AG10803 (cell line): ENCODE results near the gene KMT5B.

Experiments used
- DNase-seq: peaks from one replicate; pipeline ENCODE4 v3.0.0; 2010; ENCODE audit warnings: low read depth
- H3K4me3 ChIP-seq: 2 replicates; pipeline ENCODE4 v1.5.1; 2011; ENCODE audit warnings: mild to moderate bottlenecking, low read length, control low read depth
- TF ChIP-seq, protein P1 (sequence below): conservative IDR thresholded peaks from 2 replicates; pipeline ENCODE4 v1.5.1; 2011; ENCODE audit warnings: mild to moderate bottlenecking, low read length, control low read depth, inconsistent platforms

The KMT5B gene

GRCh38 chr11:68213135-68213515, at the start of gene KMT5B:
KMT5B (minus strand) TSS chr11:68213296; CDS start chr11:68190076, 23,220 bp downstream.
- H3K4me3 ChIP-seq: peak within 1 kb of the TSS; percentile 80
- DNase-seq: peak; percentile 69
- TF ChIP-seq, protein P1, sequence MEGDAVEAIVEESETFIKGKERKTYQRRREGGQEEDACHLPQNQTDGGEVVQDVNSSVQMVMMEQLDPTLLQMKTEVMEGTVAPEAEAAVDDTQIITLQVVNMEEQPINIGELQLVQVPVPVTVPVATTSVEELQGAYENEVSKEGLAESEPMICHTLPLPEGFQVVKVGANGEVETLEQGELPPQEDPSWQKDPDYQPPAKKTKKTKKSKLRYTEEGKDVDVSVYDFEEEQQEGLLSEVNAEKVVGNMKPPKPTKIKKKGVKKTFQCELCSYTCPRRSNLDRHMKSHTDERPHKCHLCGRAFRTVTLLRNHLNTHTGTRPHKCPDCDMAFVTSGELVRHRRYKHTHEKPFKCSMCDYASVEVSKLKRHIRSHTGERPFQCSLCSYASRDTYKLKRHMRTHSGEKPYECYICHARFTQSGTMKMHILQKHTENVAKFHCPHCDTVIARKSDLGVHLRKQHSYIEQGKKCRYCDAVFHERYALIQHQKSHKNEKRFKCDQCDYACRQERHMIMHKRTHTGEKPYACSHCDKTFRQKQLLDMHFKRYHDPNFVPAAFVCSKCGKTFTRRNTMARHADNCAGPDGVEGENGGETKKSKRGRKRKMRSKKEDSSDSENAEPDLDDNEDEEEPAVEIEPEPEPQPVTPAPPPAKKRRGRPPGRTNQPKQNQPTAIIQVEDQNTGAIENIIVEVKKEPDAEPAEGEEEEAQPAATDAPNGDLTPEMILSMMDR: no peak

DNA sequence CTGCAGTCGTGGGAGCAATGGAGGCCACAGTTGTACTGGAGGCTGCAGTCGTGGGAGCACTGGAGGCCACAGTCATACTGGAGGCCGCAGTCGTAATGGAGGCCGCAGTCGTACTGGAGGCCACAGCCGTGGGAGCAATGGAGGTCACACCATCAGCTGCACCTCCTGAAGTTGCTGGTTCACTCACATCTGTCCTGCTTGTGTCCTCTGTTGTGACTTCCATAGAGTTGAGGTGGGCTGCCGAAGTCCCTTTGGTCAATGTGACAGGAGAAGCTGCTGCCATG, 49.4 kb upstream of the KMT5B start:
- no peak for DNase-seq
- TF ChIP-seq, protein P1: no peak

DNA sequence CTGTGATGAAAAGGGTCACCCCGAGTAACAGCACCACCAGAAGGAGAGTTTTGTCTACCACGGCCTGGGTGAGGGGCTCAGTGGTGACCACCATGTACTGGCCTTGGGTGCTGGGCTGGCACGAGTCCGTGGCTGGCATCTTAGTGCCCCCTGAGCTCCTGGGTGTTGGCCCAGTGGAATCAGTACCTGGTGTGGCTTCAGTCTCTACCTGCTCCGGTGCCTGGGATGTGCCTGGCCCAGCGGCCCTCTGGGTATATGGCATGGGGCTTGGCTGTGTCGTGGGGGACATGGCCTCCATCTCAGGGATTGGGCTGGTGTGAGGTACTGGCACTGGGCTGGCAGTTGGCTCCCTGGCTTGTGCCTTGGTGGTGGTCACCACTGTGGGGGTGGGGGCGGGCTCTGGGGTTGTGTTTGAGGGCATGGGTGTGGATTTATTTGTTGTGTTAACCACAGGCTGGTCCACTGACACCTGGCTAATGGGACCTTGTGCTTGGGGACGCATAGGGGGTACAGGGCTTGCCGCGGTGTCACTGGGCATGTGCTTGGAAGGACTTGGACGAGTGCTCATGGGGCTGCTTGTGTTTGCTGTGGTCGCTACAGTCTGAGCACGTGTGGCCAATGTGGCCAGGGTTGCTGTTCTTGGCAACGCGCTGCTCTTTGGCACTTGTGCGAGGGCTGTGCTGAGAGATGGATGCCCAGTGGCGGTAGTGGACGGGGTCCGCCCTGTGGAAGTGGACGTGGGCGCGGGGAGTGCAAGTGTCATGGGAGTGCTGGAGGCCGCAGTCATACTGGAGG, 48.9 kb upstream of the KMT5B start:
- H3K4me3 ChIP-seq: no peak overlapping the region
- TF ChIP-seq, protein P1: no peak
- no peak for DNase-seq

More for the DNA sequence above, 49.4 kb upstream of the KMT5B start:
- H3K4me3 ChIP-seq: no peak overlapping the region

- TF ChIP-seq, protein P1: no peak
- no peak for DNase-seq
- no peak overlapping the region for H3K4me3 ChIP-seq
Observed at GRCh38 chr11:68261006-68261405, 47.9 kb upstream of the KMT5B start.

DNA sequence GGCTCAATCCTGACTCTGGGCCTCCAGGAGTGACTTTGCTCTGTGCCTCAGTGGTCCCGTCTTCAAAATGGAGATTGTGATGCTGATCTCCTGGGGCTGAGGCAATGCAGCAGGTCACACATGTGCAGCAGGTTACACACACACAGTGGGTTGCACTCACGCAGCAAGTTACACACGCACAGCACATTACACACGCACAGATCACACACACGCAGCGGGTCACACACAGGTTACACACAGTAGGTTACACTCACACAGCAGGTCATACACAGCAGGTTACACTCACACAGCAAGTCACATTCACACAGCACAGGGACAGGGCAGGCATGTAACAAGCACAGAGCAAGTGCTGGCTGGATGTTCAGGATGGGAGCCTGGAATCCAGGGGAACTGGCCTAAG, 47.4 kb upstream of the KMT5B start:
- no peak for DNase-seq
- TF ChIP-seq, protein P1: no peak

GRCh38 chr11:68259122-68259959, 46.2 kb upstream of the KMT5B start:
- DNase-seq: no peak
- no peak overlapping the region for H3K4me3 ChIP-seq
- TF ChIP-seq, protein P1: no peak

More for the DNA sequence above, 47.4 kb upstream of the KMT5B start:
- no peak overlapping the region for H3K4me3 ChIP-seq

GRCh38 chr11:68258363-68258765, 45.3 kb upstream of the KMT5B start:
- no peak overlapping the region for H3K4me3 ChIP-seq
- DNase-seq: no peak
- TF ChIP-seq, protein P1: no peak
